PC-9 (cell line): ENCODE data around the gene NRXN2. TPM values are rescaled to one million over a fixed set of nuclear protein-coding genes. Genes with fewer than 3 reads are reported as not detected.

Experiments
- BruUV-seq: library from RNA; stranded (reverse); fragments of 400-500 nt; replicated peaks from 2 replicates; lab custom pipeline; 2021; lab: Mats Ljungman, UMichigan
- CTCF ChIA-PET: fragments of 300-600 bp; sonication (Branson Sonifier 250); formaldehyde crosslinking; loops from one replicate; lab custom pipeline; 2022; ENCODE audit warnings: antibody characterized with exemption; lab: Charles Lee
- POLR2A ChIA-PET: fragments of 300-600 bp; sonication (Branson Sonifier 250); formaldehyde crosslinking; loops from one replicate; lab custom pipeline; 2022; ENCODE audit warnings: antibody characterized with exemption; ENCODE audit not compliant: unreplicated experiment; lab: Charles Lee
- DNase-seq, 2 experiments: peaks; one replicate each; pipeline versions ENCODE4 v3.0.0 to v3.0.0-alpha.2; 2015 to 2022; ENCODE audit warnings: mixed read lengths in 1 of 2
- H2AFZ ChIP-seq: fragments of 200-600 bp; sonication (generic); 2 replicates; pipeline ENCODE4 v1.8.1; 2017; ENCODE audit warnings: antibody characterized with exemption
- H3F3A ChIP-seq: fragments of 200-600 bp; sonication (generic); 2 replicates; pipeline ENCODE4 v1.8.1; 2017; ENCODE audit warnings: antibody characterized with exemption, mild to moderate bottlenecking, low read depth; ENCODE audit not compliant: insufficient read depth
- H3K27ac ChIP-seq: fragments of 200-600 bp; sonication (generic); 2 replicates; pipeline ENCODE4 v1.6.1; 2016; ENCODE audit warnings: mixed run types
- H3K27me3 ChIP-seq: fragments of 200-600 bp; sonication (generic); 2 replicates; pipeline ENCODE4 v1.6.1; 2016; ENCODE audit warnings: low read depth, mixed run types; ENCODE audit not compliant: insufficient read depth
- H3K36me3 ChIP-seq: fragments of 200-600 bp; sonication (generic); 2 replicates; pipeline ENCODE4 v1.6.1; 2016; ENCODE audit warnings: low read depth, mixed run types
- H3K4me1 ChIP-seq: fragments of 200-600 bp; sonication (generic); replicated peaks from 2 replicates; pipeline ENCODE4 v1.6.1; 2016; ENCODE audit warnings: mixed run types; ENCODE audit not compliant: insufficient read depth
- H3K4me2 ChIP-seq: fragments of 200-600 bp; sonication (generic); 2 replicates; pipeline ENCODE4 v1.6.1; 2017; ENCODE audit warnings: mixed run types
- H3K4me3 ChIP-seq: fragments of 200-600 bp; sonication (generic); 2 replicates; pipeline ENCODE4 v1.6.1; 2016; ENCODE audit warnings: mixed run types
- H3K79me2 ChIP-seq: fragments of 200-600 bp; sonication (generic); 2 replicates; pipeline ENCODE4 v1.6.1; 2017; ENCODE audit warnings: low read depth, mixed run types
- H3K9me2 ChIP-seq: fragments of 200-600 bp; sonication (generic); 2 replicates; pipeline ENCODE4 v1.8.1; 2017; ENCODE audit warnings: mild to moderate bottlenecking; ENCODE audit not compliant: insufficient read depth
- H3K9me3 ChIP-seq: fragments of 200-600 bp; sonication (generic); 2 replicates; pipeline ENCODE4 v1.8.1; 2016; ENCODE audit warnings: low read depth; ENCODE audit not compliant: insufficient read depth
- H4K20me1 ChIP-seq: fragments of 200-600 bp; sonication (generic); 2 replicates; pipeline ENCODE4 v1.8.1; 2017; ENCODE audit not compliant: insufficient read depth
- EZH2 ChIP-seq: fragments of 200-600 bp; sonication (generic); IDR thresholded peaks from 2 replicates; pipeline ENCODE4 v1.8.0; 2017; ENCODE audit warnings: antibody characterized with exemption, low read depth
- intact Hi-C: fragments of 100-400 bp; cut with micrococcal nuclease; formaldehyde crosslinking; loops from one replicate; pipeline ENCODE4 v1.10.0; 2022; ENCODE audit not compliant: unreplicated experiment
- total RNA-seq: library from RNA; stranded (reverse); gene quantifications from 2 replicates; pipeline ENCODE4 v1.2.3, GENCODE V29; 2021
- TF ChIP-seq, protein P1 (sequence below): fragments of 200-600 bp; sonication (generic); conservative IDR thresholded peaks from 2 replicates; pipeline ENCODE4 v1.6.1; 2017; ENCODE audit warnings: mixed run types, antibody characterized with exemption, mild to moderate bottlenecking, moderate library complexity

Gene NRXN2
- total RNA-seq, 1 experiment from 2014 or later = not detected

GRCh38 chr11:64742087-64742888 lies 19.3 kb upstream of the NRXN2 start:
- Histone ChIP-seq H3K4me1 (peaks cover 13% of the 10 kb centered on the region), H3K27ac (no peak overlapping the region), H3K9me2 (no peaks in the 10 kb centered on the region), H3F3A (peaks cover 11% of the 10 kb centered on the region), H3K9me3 (no peaks in the 10 kb centered on the region), H3K4me2 (peak overlapping the region; percentile 89), H3K36me3 (no peaks in the 10 kb centered on the region), H4K20me1 (no peaks in the 10 kb centered on the region), H2AFZ (peak overlapping the region; percentile 92), H3K4me3 (peak overlapping the region; percentile 64; the same call in 1 of the 2 replicates), H3K27me3 (peaks cover 51% of the 10 kb centered on the region), H3K79me2 (no peaks in the 10 kb centered on the region)
- intact Hi-C loops = loop anchor here (5.0 kb wide), 1 partner anchor 90 kb away; no protein-coding TSS in a partner anchor
- DNase-seq = no peak
- TF ChIP-seq, protein P1, sequence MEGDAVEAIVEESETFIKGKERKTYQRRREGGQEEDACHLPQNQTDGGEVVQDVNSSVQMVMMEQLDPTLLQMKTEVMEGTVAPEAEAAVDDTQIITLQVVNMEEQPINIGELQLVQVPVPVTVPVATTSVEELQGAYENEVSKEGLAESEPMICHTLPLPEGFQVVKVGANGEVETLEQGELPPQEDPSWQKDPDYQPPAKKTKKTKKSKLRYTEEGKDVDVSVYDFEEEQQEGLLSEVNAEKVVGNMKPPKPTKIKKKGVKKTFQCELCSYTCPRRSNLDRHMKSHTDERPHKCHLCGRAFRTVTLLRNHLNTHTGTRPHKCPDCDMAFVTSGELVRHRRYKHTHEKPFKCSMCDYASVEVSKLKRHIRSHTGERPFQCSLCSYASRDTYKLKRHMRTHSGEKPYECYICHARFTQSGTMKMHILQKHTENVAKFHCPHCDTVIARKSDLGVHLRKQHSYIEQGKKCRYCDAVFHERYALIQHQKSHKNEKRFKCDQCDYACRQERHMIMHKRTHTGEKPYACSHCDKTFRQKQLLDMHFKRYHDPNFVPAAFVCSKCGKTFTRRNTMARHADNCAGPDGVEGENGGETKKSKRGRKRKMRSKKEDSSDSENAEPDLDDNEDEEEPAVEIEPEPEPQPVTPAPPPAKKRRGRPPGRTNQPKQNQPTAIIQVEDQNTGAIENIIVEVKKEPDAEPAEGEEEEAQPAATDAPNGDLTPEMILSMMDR = no peak
- no peak; the same call in 1 of the 2 replicates for TF ChIP-seq EZH2
- no TSS peak for BruUV-seq
- ChIA-PET POLR2A (interaction anchor here (0.6 kb wide), 1 partner anchor 1158 kb away, joined by 8 read pairs; no protein-coding TSS in a partner anchor), CTCF (interaction anchor here (0.5 to 0.7 kb wide), 3 partner anchors 10 to 362 kb away, joined by 3 to 7 read pairs (median 5); no protein-coding TSS in a partner anchor)

DNA sequence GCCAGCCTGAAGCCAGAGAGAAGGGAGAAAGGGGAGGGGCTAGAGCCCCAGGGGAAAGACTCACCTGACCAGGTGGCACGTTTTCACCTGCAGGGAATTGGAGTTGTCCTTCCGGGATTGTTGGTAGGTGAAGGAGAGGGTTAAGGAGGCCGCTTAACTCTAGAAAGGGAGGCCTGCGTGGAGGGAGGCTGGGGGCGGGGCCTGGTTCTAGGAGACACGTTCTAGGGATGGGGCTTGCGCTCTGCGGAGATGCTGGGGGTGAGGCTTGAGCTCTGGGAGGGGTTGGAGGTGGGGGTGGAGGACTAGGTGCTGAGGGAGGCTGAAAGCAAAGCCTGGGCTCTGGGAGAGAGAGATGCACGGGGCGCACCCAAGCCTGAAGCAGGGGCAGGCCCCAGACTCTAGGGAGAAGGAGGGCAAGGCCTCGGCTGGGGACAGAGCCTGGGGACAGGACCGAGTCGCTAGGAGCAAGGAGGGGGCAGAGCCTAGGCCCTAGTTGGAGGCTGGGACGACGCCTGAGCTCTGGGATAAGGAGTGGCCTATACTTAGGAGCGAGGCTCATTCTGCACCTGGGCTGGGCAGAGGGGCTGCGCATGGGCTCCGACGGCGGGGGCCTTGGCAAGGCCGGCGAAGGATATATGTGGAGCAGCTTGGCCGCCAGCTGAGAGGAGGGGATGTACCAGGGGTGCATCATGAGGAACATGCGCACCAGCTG lies 18.5 kb upstream of the NRXN2 start:
- H3K27me3 ChIP-seq = peaks cover 51% of the 10 kb centered on the region

DNA sequence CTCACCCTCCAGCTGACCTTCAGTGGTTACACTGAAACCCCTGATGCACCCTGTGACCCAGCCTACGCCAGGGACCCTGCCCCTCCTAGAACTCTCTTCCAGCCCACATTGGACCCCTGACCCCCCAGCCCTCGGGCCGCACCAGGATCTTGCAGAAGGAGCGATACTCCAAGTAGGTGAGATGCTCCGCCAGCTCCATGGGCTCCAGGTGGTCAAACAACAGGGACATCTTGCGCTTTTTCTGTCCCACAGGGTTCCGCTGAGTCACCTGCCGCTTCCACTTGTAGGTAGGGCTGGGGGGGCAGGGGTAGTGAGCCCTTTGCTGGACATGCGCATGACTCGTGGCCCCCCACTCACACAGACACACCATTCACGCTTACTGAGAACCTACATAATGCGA lies 16.9 kb upstream of the NRXN2 start:
- no peaks in the 10 kb centered on the region for H4K20me1 ChIP-seq
- no peaks in the 10 kb centered on the region for H3K9me3 ChIP-seq
- no peaks in the 10 kb centered on the region for H3K36me3 ChIP-seq
- no TSS peak for BruUV-seq
- POLR2A ChIA-PET = interaction anchor here (0.8 kb wide), 1 partner anchor 1968 kb away, joined by 13 read pairs; the partner anchor contains the start of gene TAF6L
- TF ChIP-seq, protein P1 = no peak
- TF ChIP-seq EZH2 = no peak
- no peak for DNase-seq
- no peak overlapping the region for H3K4me2 ChIP-seq
- no peak overlapping the region for H3K27ac ChIP-seq
- intact Hi-C loops = loop anchor here (5.0 kb wide), 1 partner anchor 88 kb away; no protein-coding TSS in a partner anchor
- H3K79me2 ChIP-seq = no peaks in the 10 kb centered on the region
- no peak overlapping the region for H3K4me3 ChIP-seq
- peaks cover 16% of the 10 kb centered on the region for H3K4me1 ChIP-seq
- CTCF ChIA-PET = interaction anchor here (0.7 kb wide), 2 partner anchors 11 to 523 kb away, joined by 3 read pairs; no protein-coding TSS in a partner anchor
- H3K27me3 ChIP-seq = peaks cover 53% of the 10 kb centered on the region
- no peak overlapping the region for H2AFZ ChIP-seq
- H3K9me2 ChIP-seq = no peaks in the 10 kb centered on the region
- peaks cover 11% of the 10 kb centered on the region for H3F3A ChIP-seq

More for the DNA sequence above, 18.5 kb upstream of the NRXN2 start:
- BruUV-seq = no TSS peak
- H3F3A ChIP-seq = peaks cover 11% of the 10 kb centered on the region
- H3K27ac ChIP-seq = no peak overlapping the region
- H3K9me3 ChIP-seq = no peaks in the 10 kb centered on the region
- ChIA-PET CTCF (no interaction called here), POLR2A (no interaction called here)
- peaks cover 16% of the 10 kb centered on the region for H3K4me1 ChIP-seq
- DNase-seq = no peak
- no peaks in the 10 kb centered on the region for H3K9me2 ChIP-seq
- H3K4me3 ChIP-seq = no peak overlapping the region
- H3K4me2 ChIP-seq = no peak overlapping the region
- no peak for TF ChIP-seq EZH2
- TF ChIP-seq, protein P1 = no peak
- H3K79me2 ChIP-seq = no peaks in the 10 kb centered on the region
- no peak overlapping the region for H2AFZ ChIP-seq
- no peaks in the 10 kb centered on the region for H3K36me3 ChIP-seq
- H4K20me1 ChIP-seq = no peaks in the 10 kb centered on the region
- intact Hi-C loops = loop anchor here (5.0 kb wide), 1 partner anchor 89 kb away; no protein-coding TSS in a partner anchor
